Endothelial cell of umbilical vein (primary cell): ENCODE data around the gene ZBTB20.
"Not testable (repeated sequence)": the region's sequence is repeated elsewhere in the genome, so short reads cannot be mapped to it uniquely, and the experiment has no call there.

ENCODE experiments used
- CTCF ChIP-seq, 2 donors: IDR thresholded peaks; 1 replicate in 1 of 2; 2 replicates in 1 of 2; pipeline ENCODE4 v1.5.1; 2011; ENCODE audit warnings: low read length in 2 of 2, mild to moderate bottlenecking in 2 of 2, moderate library complexity in 2 of 2, control low read depth in 1 of 2, inconsistent platforms in 1 of 2, low read depth in 1 of 2; ENCODE audit not compliant: insufficient read depth in 1 of 2; ENCODE audit errors: extremely low read depth in 1 of 2
- EZH2 ChIP-seq: IDR thresholded peaks from 2 replicates; pipeline ENCODE4 v1.6.1; 2012; ENCODE audit warnings: borderline replicate concordance, low read depth, mild to moderate bottlenecking, moderate library complexity, low read length, inconsistent platforms; ENCODE audit not compliant: severe bottlenecking
- GATA2 ChIP-seq: IDR thresholded peaks from 2 replicates; pipeline ENCODE4 v1.7.0; 2011; ENCODE audit warnings: low read depth, mild to moderate bottlenecking, moderate library complexity, mixed read lengths, low read length; ENCODE audit not compliant: insufficient read length, insufficient read depth
- JUN ChIP-seq: IDR thresholded peaks from 2 replicates; pipeline ENCODE4 v1.6.1; 2011; ENCODE audit warnings: borderline replicate concordance, low read depth; ENCODE audit not compliant: insufficient read length, insufficient read depth
- MYC ChIP-seq: IDR thresholded peaks from one replicate; pipeline ENCODE4 v1.6.1; 2011; ENCODE audit warnings: mild to moderate bottlenecking, low read depth, low read length
- POLR2A ChIP-seq: IDR thresholded peaks from 2 replicates; pipeline ENCODE4 v1.6.1; 2012; ENCODE audit warnings: low read depth, mild to moderate bottlenecking, control low read depth, low read length

- not testable (repeated sequence) for TF ChIP-seq JUN; POLR2A; GATA2; CTCF (IDR thresholded peaks at IDR 0.05; ENCODE audit: extremely low read depth in 1 of 2, insufficient read depth in 1 of 2, low read depth in 1 of 2, low read length in 2 of 2); EZH2; MYC
Measured at GRCh38 chr3:115178930-115179329, 31.8 kb upstream of the ZBTB20 start.
